HepG2 (cell line): Measurements from ENCODE around the gene FKBP1B. TPM values are rescaled to one million over a fixed set of nuclear protein-coding genes. Genes with fewer than 3 reads are reported as not detected.

Experiments used
- CBX1 ChIP-seq: IDR thresholded peaks from one replicate; pipeline ENCODE4 v1.6.1; 2016; ENCODE audit warnings: antibody characterized with exemption, low read depth
- CCDC6 ChIP-seq: sonication (generic); formaldehyde crosslinking; IDR thresholded peaks from 2 replicates; pipeline ENCODE4 v1.8.1; 2022; ENCODE audit warnings: mild to moderate bottlenecking, missing genetic modification reagents, moderate library complexity
- CREM ChIP-seq, 2 experiments: sonication (generic) in 1 of 2; formaldehyde crosslinking in 1 of 2; IDR thresholded peaks; 2 replicates each; pipeline versions ENCODE4 v1.4.0 to v1.6.1; 2016 to 2020; ENCODE audit warnings: antibody characterized with exemption in 1 of 2, mild to moderate bottlenecking in 1 of 2, missing genetic modification reagents in 1 of 2
- EP300 ChIP-seq, 3 experiments: sonication (generic) in 1 of 3; formaldehyde crosslinking in 1 of 3; IDR thresholded peaks; 2 replicates each; pipeline versions ENCODE4 v1.5.1 to v1.6.1; 2011 to 2020; ENCODE audit warnings: low read depth in 2 of 3, low read length in 2 of 3, borderline replicate concordance in 1 of 3, improper control_type of control experiment in 1 of 3, mild to moderate bottlenecking in 1 of 3, missing genetic modification reagents in 1 of 3, moderate library complexity in 1 of 3
- HIVEP1 ChIP-seq: sonication (generic); formaldehyde crosslinking; IDR thresholded peaks from 2 replicates; pipeline ENCODE4 v1.4.0; 2020; ENCODE audit warnings: mild to moderate bottlenecking, missing genetic modification reagents
- LCORL ChIP-seq, 2 experiments: fragments of 450-650 bp in 1 of 2; sonication (generic) in 1 of 2; formaldehyde crosslinking in 1 of 2; IDR thresholded peaks; 2 replicates each; pipeline versions ENCODE4 v1.5.0 to v1.6.1; 2017 to 2020; ENCODE audit warnings: antibody characterized with exemption in 1 of 2, missing genetic modification reagents in 1 of 2
- MIER3 ChIP-seq: IDR thresholded peaks from 2 replicates; pipeline ENCODE4 v1.6.1; 2016; ENCODE audit warnings: missing compliant biosample characterization, borderline replicate concordance
- NR1H2 ChIP-seq: sonication (generic); formaldehyde crosslinking; IDR thresholded peaks from 2 replicates; pipeline ENCODE4 v1.8.1; 2022; ENCODE audit warnings: low read depth, missing genetic modification reagents, borderline replicate concordance
- RFX1 ChIP-seq: fragments of 450-650 bp; IDR thresholded peaks from 2 replicates; pipeline ENCODE4 v1.6.1; 2017
- TFE3 ChIP-seq: IDR thresholded peaks from 2 replicates; pipeline ENCODE4 v1.6.1; 2016
- YEATS2 ChIP-seq: sonication (generic); formaldehyde crosslinking; IDR thresholded peaks from 2 replicates; pipeline ENCODE4 v1.4.0; 2020; ENCODE audit warnings: missing genetic modification reagents, borderline replicate concordance
- ZBTB20 ChIP-seq: sonication (generic); formaldehyde crosslinking; IDR thresholded peaks from 2 replicates; pipeline ENCODE4 v1.8.1; 2023; ENCODE audit warnings: missing genetic modification reagents, low read depth, mild to moderate bottlenecking, borderline replicate concordance
- ZEB1 ChIP-seq: IDR thresholded peaks from 2 replicates; pipeline ENCODE4 v1.6.1; 2012; ENCODE audit warnings: mild to moderate bottlenecking, low read depth, inconsistent platforms; ENCODE audit not compliant: insufficient replicate concordance
- ZNF160 ChIP-seq: sonication (generic); formaldehyde crosslinking; IDR thresholded peaks from 2 replicates; pipeline ENCODE4 v1.8.0; 2022; ENCODE audit warnings: mild to moderate bottlenecking, inconsistent platforms, missing genetic modification reagents
- ZNF276 ChIP-seq: sonication (generic); formaldehyde crosslinking; IDR thresholded peaks from 2 replicates; pipeline ENCODE4 v1.4.0; 2020; ENCODE audit warnings: mild to moderate bottlenecking, low read depth, missing genetic modification reagents
- ZNF383 ChIP-seq: sonication (generic); formaldehyde crosslinking; IDR thresholded peaks from 2 replicates; pipeline ENCODE4 v1.4.0; 2020; ENCODE audit warnings: missing genetic modification reagents, mild to moderate bottlenecking, borderline replicate concordance
- ZNF558 ChIP-seq: sonication (generic); formaldehyde crosslinking; IDR thresholded peaks from 2 replicates; pipeline ENCODE4 v1.9.0; 2022; ENCODE audit warnings: mild to moderate bottlenecking, missing genetic modification reagents, borderline replicate concordance
- ZNF629 ChIP-seq: sonication (generic); formaldehyde crosslinking; conservative IDR thresholded peaks from 2 replicates; pipeline ENCODE4 v1.5.0; 2020; ENCODE audit warnings: missing genetic modification reagents
- ZNF639 ChIP-seq: conservative IDR thresholded peaks from 2 replicates; pipeline ENCODE4 v1.6.1; 2018; ENCODE audit warnings: missing genetic modification reagents
- ZNF644 ChIP-seq: IDR thresholded peaks from 2 replicates; pipeline ENCODE4 v1.6.1; 2016; ENCODE audit warnings: low read depth
- ZNF7 ChIP-seq: IDR thresholded peaks from 2 replicates; pipeline ENCODE4 v1.6.1; 2016; ENCODE audit warnings: missing biosample characterization, missing genetic modification reagents
- ZNF788 ChIP-seq: sonication (generic); formaldehyde crosslinking; IDR thresholded peaks from 2 replicates; pipeline ENCODE4 v1.5.0; 2020; ENCODE audit warnings: mild to moderate bottlenecking, missing genetic modification reagents, borderline replicate concordance
- ZNF792 ChIP-seq: IDR thresholded peaks from 2 replicates; pipeline ENCODE4 v1.6.1; 2016
- polyA plus RNA-seq, 8 experiments: library from polyadenylated mRNA; depleted of rRNA in 3 of 8; stranded (reverse) in 7 of 8; unstranded in 1 of 8; fragments of >200 nt; fragmentation: Illumina TruSeq in 4 of 8; extraction: Trizol in 4 of 8; gene quantifications; 2 replicates each; pipeline versions ENCODE4 v1.2.1 to v1.2.3, GENCODE V29; 2011 to 2016; ENCODE audit warnings: low read depth in 4 of 8, missing spikeins in 1 of 8, mixed read lengths in 1 of 8; ENCODE audit not compliant: insufficient read depth in 1 of 8
- total RNA-seq, 5 experiments: library from RNA; depleted of rRNA; stranded (reverse); fragments of >200 nt; fragmentation: Illumina TruSeq; extraction: Trizol; gene quantifications; 2 replicates each; pipeline ENCODE4 v1.2.3, GENCODE V29; 2016; ENCODE audit warnings: low read depth in 1 of 5
- TF ChIP-seq, protein P1 (sequence below): sonication (generic); formaldehyde crosslinking; IDR thresholded peaks from 2 replicates; pipeline ENCODE4 v1.8.0; 2022; ENCODE audit warnings: mild to moderate bottlenecking, missing genetic modification reagents, borderline replicate concordance

Gene FKBP1B
- total and polyA plus RNA-seq, 2 of the 13 experiments (the other 11 are each of a cell fraction or from before 2014, with no cell fraction given) = 35.2 to 96.3 TPM

GRCh38 chr2:24022324-24022974, 27.1 kb upstream of the FKBP1B start (continued):
- TF ChIP-seq, protein P1, sequence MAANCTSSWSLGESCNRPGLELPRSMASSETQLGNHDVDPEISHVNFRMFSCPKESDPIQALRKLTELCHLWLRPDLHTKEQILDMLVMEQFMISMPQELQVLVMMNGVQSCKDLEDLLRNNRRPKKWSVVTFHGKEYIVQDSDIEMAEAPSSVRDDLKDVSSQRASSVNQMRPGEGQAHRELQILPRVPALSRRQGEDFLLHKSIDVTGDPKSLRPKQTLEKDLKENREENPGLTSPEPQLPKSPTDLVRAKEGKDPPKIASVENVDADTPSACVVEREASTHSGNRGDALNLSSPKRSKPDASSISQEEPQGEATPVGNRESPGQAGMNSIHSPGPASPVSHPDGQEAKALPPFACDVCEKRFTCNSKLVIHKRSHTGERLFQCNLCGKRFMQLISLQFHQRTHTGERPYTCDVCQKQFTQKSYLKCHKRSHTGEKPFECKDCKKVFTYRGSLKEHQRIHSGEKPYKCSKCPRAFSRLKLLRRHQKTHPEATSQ = no peak
- TF ChIP-seq ZNF629 (CRISPR knock-in tag) (no peak), LCORL (IDR thresholded peaks at IDR 0.05) (peak; percentile 74; the same call in 1 of the 2 replicates), LCORL (CRISPR knock-in tag; IDR thresholded peaks at IDR 0.05) (peak; percentile 98), CREM (IDR thresholded peaks at IDR 0.05) (peak; percentile 65; the same call in 1 of the 2 replicates), CREM (CRISPR knock-in tag; IDR thresholded peaks at IDR 0.05) (no peak), ZNF644 (CRISPR knock-in tag) (peak; percentile 77), RFX1 (no peak), ZNF788 (CRISPR knock-in tag) (no peak), ZNF792 (CRISPR knock-in tag) (no peak), ZNF7 (CRISPR knock-in tag) (no peak), ZEB1 (peak; percentile 83), NR1H2 (no peak), HIVEP1 (CRISPR knock-in tag) (peak; percentile 78), CCDC6 (CRISPR knock-in tag) (peak; percentile 84), YEATS2 (CRISPR knock-in tag) (no peak), EP300 (IDR thresholded peaks at IDR 0.05; ENCODE audit: low read depth in 2 of 2, low read length in 2 of 2) (peak; percentile 80 to 88), EP300 (CRISPR knock-in tag; IDR thresholded peaks at IDR 0.05; ENCODE audit: borderline replicate concordance) (no peak; the same call in 1 of the 2 replicates), ZNF558 (no peak), ZNF383 (CRISPR knock-in tag) (no peak), ZNF276 (CRISPR knock-in tag) (no peak), MIER3 (CRISPR knock-in tag) (peak; percentile 73; the same call in 1 of the 2 replicates), ZNF160 (CRISPR knock-in tag) (0 out of 2 replicates have a peak, but pooled peaks have one; percentile 51), ZNF639 (0 out of 2 replicates have a peak, but pooled peaks have one; percentile 27), CBX1 (no peak), TFE3 (peak; percentile 50; the same call in 1 of the 2 replicates), ZBTB20 (CRISPR knock-in tag) (no peak)
